GM18526 (cell line): ENCODE data around the gene ACTL7B.

ENCODE experiments used
- POLR2A ChIP-seq: IDR thresholded peaks from 3 replicates; pipeline ENCODE4 v1.6.1; 2011; ENCODE audit not compliant: insufficient read length; ENCODE audit errors: extremely low read depth

ACTL7B gene

DNA sequence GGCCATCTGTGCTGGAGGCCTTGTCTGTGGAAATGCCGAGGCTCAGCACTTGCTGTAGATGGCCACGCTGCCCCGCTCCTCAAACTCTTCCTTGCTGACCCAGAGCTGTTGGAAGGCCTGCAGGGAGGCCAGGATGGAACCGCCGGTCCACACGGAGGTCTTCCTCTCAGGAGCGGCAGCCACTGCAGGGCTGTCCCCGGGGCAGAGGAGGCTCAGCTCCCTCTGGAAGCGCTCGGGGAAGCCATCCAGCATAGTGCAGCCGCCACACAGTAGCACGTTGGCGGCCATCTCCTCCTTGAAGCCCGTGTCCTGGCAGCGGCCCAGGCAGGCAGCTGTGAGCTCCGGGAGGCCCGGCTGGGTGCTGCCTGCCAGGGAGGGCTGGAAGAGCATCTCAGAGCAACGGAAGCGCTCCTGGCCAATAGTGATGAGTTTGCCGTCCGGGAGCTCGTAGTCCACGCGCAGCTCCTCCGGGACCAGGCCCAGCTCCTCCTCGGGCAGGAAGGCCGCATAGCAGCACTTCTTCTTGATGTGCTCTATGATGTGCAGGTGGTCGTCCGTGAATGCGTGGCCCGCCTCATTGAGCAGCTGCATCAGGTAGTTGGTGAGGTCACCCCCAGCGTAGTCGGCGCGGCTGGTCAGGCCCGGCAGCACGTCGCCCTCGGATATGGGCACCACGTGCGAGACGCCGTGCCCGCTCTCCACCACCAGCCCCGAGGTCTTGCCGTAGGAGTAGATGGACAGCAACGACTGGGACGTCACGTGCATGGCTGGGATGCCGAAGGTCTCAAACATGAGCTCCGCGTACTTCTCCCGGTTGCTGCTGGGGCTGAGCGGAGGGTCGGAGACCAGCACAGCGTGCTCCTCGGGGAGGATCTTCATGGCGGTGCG, 901 bp downstream of the ACTL7B start:
- no peak for TF ChIP-seq POLR2A

- TF ChIP-seq POLR2A: no peak
Measured at GRCh38 chr9:108854094-108854493, 1.7 kb downstream of the ACTL7B start.

DNA sequence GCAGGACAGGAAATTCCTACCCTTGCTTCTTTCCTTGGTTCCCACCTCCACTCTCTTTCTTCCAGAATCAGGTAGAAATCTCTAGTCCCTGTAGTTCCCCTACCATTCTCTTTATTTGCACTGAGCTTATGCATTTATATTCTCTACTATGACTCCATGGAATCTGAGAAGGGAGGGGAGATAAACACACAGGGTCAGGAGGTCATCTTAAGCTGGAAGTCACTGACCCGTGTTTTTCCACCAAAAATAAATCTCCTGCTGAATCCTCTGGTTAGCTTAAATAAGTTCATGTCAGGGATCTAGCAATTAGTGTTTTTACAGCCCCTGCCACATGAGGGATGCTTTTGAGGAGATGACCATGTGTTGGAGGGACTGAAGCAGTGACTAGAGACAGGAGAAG, 3.7 kb downstream of the ACTL7B start:
- no peak for TF ChIP-seq POLR2A

GRCh38 chr9:108851138-108851537, 4.6 kb downstream of the ACTL7B start:
- TF ChIP-seq POLR2A: no peak

GRCh38 chr9:108850293-108850897, 5.4 kb downstream of the ACTL7B start:
- no peak for TF ChIP-seq POLR2A

GRCh38 chr9:108845947-108846346, 9.8 kb downstream of the ACTL7B start:
- TF ChIP-seq POLR2A: no peak

GRCh38 chr9:108845507-108845906, 10.3 kb downstream of the ACTL7B start:
- TF ChIP-seq POLR2A: no peak

- TF ChIP-seq POLR2A: no peak
Measured at GRCh38 chr9:108844856-108845255, 10.9 kb downstream of the ACTL7B start.

- TF ChIP-seq POLR2A: no peak
Measured at GRCh38 chr9:108844391-108844790, 11.4 kb downstream of the ACTL7B start.

DNA sequence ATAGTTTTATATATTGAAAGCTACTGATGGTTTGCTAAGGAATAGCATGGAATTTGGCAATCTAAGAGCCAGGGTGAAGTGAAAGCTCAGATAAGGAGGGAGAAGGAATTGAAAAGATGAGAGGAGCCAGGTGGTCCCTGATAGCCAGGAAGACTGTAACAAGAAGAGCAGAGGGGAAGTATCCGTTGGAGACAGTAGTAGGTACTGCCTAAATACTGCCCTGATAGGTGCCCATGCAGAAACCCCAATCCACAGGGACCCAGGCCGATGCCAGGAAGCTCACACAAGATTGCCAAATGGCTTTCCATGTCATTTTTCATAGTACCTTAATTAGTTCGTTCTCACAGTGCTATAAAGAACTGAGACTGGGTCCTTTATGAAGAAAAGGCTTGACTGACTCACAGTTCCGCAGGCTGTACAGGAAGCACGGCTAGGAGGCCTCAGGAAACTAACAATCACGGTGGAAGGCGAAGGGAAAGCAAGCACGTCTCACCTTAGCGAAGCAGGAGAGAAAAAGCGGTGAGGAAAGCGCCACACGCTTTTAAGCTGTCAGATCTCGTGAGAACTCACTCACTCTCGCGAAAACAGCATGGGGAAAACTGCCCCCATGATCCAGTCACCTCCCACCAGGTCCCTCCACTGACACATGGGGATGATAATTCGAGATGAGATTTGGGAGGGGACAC, 13.0 kb downstream of the ACTL7B start:
- TF ChIP-seq POLR2A: no peak

GRCh38 chr9:108838017-108838416, 17.8 kb downstream of the ACTL7B start:
- TF ChIP-seq POLR2A: no peak

DNA sequence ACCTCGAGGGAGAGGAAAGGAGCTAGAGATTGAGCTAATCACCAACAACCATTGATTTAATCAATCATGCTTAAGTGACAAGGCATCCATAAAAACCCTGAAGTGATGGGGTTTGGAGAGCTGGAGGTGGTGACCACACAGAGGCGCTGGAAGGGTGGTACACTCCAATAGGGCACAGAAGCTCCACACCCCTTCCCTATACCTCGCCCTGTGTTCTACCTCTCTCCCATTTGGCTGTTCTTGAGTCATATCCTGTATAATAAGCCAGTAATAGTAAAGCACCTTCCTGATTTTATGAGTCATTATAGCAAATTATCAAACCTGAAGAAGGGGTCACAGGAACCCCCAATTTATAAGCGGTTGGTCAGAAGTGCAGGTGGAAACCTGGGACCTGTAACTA, 18.3 kb downstream of the ACTL7B start:
- TF ChIP-seq POLR2A: no peak

DNA sequence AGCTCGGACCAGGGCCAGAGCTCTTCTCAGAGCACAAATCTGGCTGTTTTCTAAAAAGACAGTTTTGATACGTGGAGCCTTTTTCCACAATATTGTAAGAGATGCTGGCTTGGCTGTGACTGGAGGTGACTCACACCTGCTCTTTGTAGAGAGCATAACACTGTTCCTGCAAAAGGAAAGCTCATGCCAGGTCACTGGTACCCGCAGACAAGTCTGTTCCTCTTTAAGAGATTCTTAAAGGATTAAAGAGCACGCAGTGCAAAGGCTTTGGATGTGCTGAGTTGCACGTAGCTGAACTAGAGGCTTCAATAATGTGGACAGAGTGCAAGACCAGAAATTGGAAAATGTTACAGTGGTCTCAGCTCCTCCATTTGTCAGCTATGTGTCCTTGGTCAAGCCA, 19.0 kb downstream of the ACTL7B start:
- TF ChIP-seq POLR2A: no peak

- TF ChIP-seq POLR2A: no peak
Measured at GRCh38 chr9:108836319-108836718, 19.5 kb downstream of the ACTL7B start.

DNA sequence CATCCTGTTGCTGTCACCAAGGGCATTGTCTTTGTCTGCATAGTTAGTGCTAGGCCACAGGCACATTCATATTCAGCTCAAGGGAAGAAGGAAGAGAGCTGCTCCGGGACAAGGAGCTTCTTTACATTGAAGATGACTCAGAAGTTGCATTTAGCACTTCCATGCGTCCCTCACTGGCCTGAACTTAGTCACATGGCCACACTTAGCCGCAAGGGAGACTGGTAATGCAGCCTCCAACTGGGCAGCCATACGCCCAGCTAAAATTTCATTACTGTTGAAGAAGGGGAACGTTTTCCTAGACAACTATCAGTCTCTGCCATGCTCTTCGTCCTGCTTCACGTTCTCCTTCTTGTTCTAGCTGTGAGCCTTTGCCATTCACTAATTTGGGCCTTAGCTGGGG, 20.0 kb downstream of the ACTL7B start:
- no peak for TF ChIP-seq POLR2A
